ENCODE measurements around the gene HELZ2. TPM values are rescaled to one million over a fixed set of nuclear protein-coding genes. Genes with fewer than 3 reads are reported as not detected.

Gene HELZ2
- total RNA-seq, 2 donors from 2014 or later, result 3.1 to 28.8 TPM

GRCh38 chr20:63553251-63553932 lies 20.6 kb downstream of the HELZ2 start:
- no peaks in the 10 kb centered on the region for H3K36me3 Mint-ChIP-seq
- peak overlapping the region in 1 of 2 donors; percentile 72 for H3K27ac Mint-ChIP-seq
- DNase-seq (ENCODE audit: low spot score in 2 of 2) (peak in 1 of 2 donors; percentile 83), ATAC-seq (peak; percentile 43 to 78)
- H3K9me3 Mint-ChIP-seq, result no peaks in the 10 kb centered on the region

GRCh38 chr20:63552481-63553249 lies 21.4 kb downstream of the HELZ2 start:
- ATAC-seq (peak; percentile 14 to 36), DNase-seq (ENCODE audit: low spot score in 2 of 2) (no peak)
- H3K9me3 Mint-ChIP-seq, result no peaks in the 10 kb centered on the region
- no peaks in the 10 kb centered on the region for H3K36me3 Mint-ChIP-seq
- H3K27ac Mint-ChIP-seq, result peak overlapping the region in 1 of 2 donors; percentile 72

- DNase-seq (ENCODE audit: low spot score in 2 of 2) (no peak), ATAC-seq (no peak)
- no peaks in the 10 kb centered on the region for H3K36me3 Mint-ChIP-seq
- no peaks in the 10 kb centered on the region for H3K9me3 Mint-ChIP-seq
- no peak overlapping the region for H3K27ac Mint-ChIP-seq
Measured at GRCh38 chr20:63551068-63551467, 23.0 kb downstream of the HELZ2 start.

- Mint-ChIP-seq H3K36me3 (no peaks in the 10 kb centered on the region), H3K27ac (no peak overlapping the region), H3K9me3 (no peaks in the 10 kb centered on the region)
- DNase-seq (ENCODE audit: low spot score in 2 of 2) (no peak), ATAC-seq (no peak)
Measured at GRCh38 chr20:63549679-63550282, 24.3 kb downstream of the HELZ2 start.

- H3K27ac Mint-ChIP-seq, result no peak overlapping the region
- no peak for DNase-seq (ENCODE audit: low spot score in 2 of 2)
- ATAC-seq, result no peak
- no peaks in the 10 kb centered on the region for H3K9me3 Mint-ChIP-seq
- no peaks in the 10 kb centered on the region for H3K36me3 Mint-ChIP-seq
Measured at GRCh38 chr20:63549019-63549418, 25.0 kb downstream of the HELZ2 start.

- no peak overlapping the region for H3K27ac Mint-ChIP-seq
- no peak for ATAC-seq
Measured at GRCh38 chr20:63548542-63548941, 25.5 kb downstream of the HELZ2 start.

GRCh38 chr20:63547725-63548480 lies 26.1 kb downstream of the HELZ2 start, which contains the start of gene SRMS:
Gene SRMS (minus strand): TSS chr20:63547749. CDS start chr20:63547463, 286 bp downstream.
- no peaks in the 10 kb centered on the region for H3K36me3 Mint-ChIP-seq
- ATAC-seq (no peak), DNase-seq (ENCODE audit: low spot score in 2 of 2) (no peak)
- H3K27ac Mint-ChIP-seq, result no peak within 1 kb of the TSS
- no peaks in the 10 kb centered on the region for H3K9me3 Mint-ChIP-seq

More at GRCh38 chr20:63548542-63548941, 25.5 kb downstream of the HELZ2 start:
- Mint-ChIP-seq H3K9me3 (no peaks in the 10 kb centered on the region), H3K36me3 (no peaks in the 10 kb centered on the region)
- no peak for DNase-seq (ENCODE audit: low spot score in 2 of 2)

GRCh38 chr20:63546956-63547724 lies 26.9 kb downstream of the HELZ2 start:
- no peaks in the 10 kb centered on the region for H3K36me3 Mint-ChIP-seq
- H3K9me3 Mint-ChIP-seq, result no peaks in the 10 kb centered on the region
- H3K27ac Mint-ChIP-seq, result no peak overlapping the region
- no peak for ATAC-seq
- DNase-seq (ENCODE audit: low spot score in 2 of 2), result no peak

- Mint-ChIP-seq H3K9me3 (no peaks in the 10 kb centered on the region), H3K27ac (no peak overlapping the region)
- no peak for ATAC-seq
Measured at GRCh38 chr20:63546256-63546955, 27.6 kb downstream of the HELZ2 start.

GRCh38 chr20:63545814-63546213 lies 28.2 kb downstream of the HELZ2 start:
- Mint-ChIP-seq H3K27ac (no peak overlapping the region), H3K36me3 (no peaks in the 10 kb centered on the region)

More at GRCh38 chr20:63546256-63546955, 27.6 kb downstream of the HELZ2 start:
- no peaks in the 10 kb centered on the region for H3K36me3 Mint-ChIP-seq
- DNase-seq (ENCODE audit: low spot score in 2 of 2), result no peak

GRCh38 chr20:63544958-63545516 lies 29.0 kb downstream of the HELZ2 start:
- ATAC-seq (no peak), DNase-seq (ENCODE audit: low spot score in 2 of 2) (no peak)
- Mint-ChIP-seq H3K27ac (no peak overlapping the region), H3K36me3 (no peaks in the 10 kb centered on the region), H3K9me3 (no peaks in the 10 kb centered on the region)

More at GRCh38 chr20:63545814-63546213, 28.2 kb downstream of the HELZ2 start:
- H3K9me3 Mint-ChIP-seq, result no peaks in the 10 kb centered on the region
- ATAC-seq, result no peak
- no peak for DNase-seq (ENCODE audit: low spot score in 2 of 2)

GRCh38 chr20:63544241-63544957 lies 29.6 kb downstream of the HELZ2 start:
- no peak overlapping the region for H3K27ac Mint-ChIP-seq
- ATAC-seq, result no peak
- no peak for DNase-seq (ENCODE audit: low spot score in 2 of 2)
- no peaks in the 10 kb centered on the region for H3K9me3 Mint-ChIP-seq
- no peaks in the 10 kb centered on the region for H3K36me3 Mint-ChIP-seq

GRCh38 chr20:63543733-63544132 lies 30.3 kb downstream of the HELZ2 start:
- DNase-seq (ENCODE audit: low spot score in 2 of 2) (no peak), ATAC-seq (no peak)
- Mint-ChIP-seq H3K9me3 (no peaks in the 10 kb centered on the region), H3K36me3 (no peaks in the 10 kb centered on the region), H3K27ac (no peak overlapping the region)

- no peak overlapping the region for H3K27ac Mint-ChIP-seq
- H3K9me3 Mint-ChIP-seq, result no peaks in the 10 kb centered on the region
- ATAC-seq (no peak), DNase-seq (ENCODE audit: low spot score in 2 of 2) (no peak)
- H3K36me3 Mint-ChIP-seq, result no peaks in the 10 kb centered on the region
Measured at GRCh38 chr20:63543131-63543530, 30.9 kb downstream of the HELZ2 start.

GRCh38 chr20:63542696-63543095 lies 31.3 kb downstream of the HELZ2 start:
- Mint-ChIP-seq H3K36me3 (no peaks in the 10 kb centered on the region), H3K9me3 (no peaks in the 10 kb centered on the region), H3K27ac (no peak overlapping the region)
- ATAC-seq, result no peak
- no peak for DNase-seq (ENCODE audit: low spot score in 2 of 2)

Data from activated naive CD4-positive, alpha-beta T cell treated with anti-CD3 and anti-CD28 coated beads, Interleukin-2, amount 50 U/mL, for 72 hours (primary cell).